Astrocyte (in vitro differentiated cells and primary cell): ENCODE results near the gene OPN5.

Source experiments
- EZH2 ChIP-seq: IDR thresholded peaks from 2 replicates; pipeline ENCODE4 v1.6.1; 2012; ENCODE audit warnings: mild to moderate bottlenecking, low read length, inconsistent platforms; ENCODE audit not compliant: insufficient read depth
- TF ChIP-seq, protein P1 (sequence below): IDR thresholded peaks from 2 replicates; pipeline ENCODE4 v1.5.1; 2011; ENCODE audit warnings: low read depth, mild to moderate bottlenecking, inconsistent platforms, low read length, moderate library complexity; ENCODE audit not compliant: insufficient read depth

DNA sequence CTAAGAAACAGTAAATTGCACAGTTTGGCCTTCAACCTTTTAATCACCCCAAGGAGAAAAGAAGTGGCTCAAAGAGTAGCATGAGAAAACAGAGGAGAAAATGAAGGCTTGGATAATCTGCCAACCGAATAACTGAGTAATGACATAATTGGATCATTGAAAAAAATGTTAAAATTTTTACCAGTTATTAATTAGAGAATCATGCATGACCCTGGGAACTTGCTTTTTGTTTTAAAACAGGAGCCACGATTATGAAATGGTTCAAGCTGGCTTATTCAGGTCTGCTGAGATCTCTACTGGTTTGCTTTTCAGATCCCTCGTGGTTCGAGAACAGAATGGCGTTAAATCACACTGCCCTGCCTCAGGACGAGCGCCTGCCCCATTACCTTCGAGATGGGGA, at the start of gene OPN5:
- TF ChIP-seq, protein P1, sequence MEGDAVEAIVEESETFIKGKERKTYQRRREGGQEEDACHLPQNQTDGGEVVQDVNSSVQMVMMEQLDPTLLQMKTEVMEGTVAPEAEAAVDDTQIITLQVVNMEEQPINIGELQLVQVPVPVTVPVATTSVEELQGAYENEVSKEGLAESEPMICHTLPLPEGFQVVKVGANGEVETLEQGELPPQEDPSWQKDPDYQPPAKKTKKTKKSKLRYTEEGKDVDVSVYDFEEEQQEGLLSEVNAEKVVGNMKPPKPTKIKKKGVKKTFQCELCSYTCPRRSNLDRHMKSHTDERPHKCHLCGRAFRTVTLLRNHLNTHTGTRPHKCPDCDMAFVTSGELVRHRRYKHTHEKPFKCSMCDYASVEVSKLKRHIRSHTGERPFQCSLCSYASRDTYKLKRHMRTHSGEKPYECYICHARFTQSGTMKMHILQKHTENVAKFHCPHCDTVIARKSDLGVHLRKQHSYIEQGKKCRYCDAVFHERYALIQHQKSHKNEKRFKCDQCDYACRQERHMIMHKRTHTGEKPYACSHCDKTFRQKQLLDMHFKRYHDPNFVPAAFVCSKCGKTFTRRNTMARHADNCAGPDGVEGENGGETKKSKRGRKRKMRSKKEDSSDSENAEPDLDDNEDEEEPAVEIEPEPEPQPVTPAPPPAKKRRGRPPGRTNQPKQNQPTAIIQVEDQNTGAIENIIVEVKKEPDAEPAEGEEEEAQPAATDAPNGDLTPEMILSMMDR: no peak
- TF ChIP-seq EZH2: no peak
